Memory B cell (primary cell): ENCODE measurements around the gene WSCD2.

Experiments used
- ATAC-seq: fragments of 150-1000 bp; cut with Tn5 transposase; 2 replicates; pipeline ENCODE4 v1.10.0; 2021; ENCODE audit warnings: low read depth, mild to moderate bottlenecking, moderate library complexity
- DNase-seq, 2 donors: peaks; one replicate each; pipeline ENCODE4 v3.0.0; 2022; ENCODE audit warnings: low spot score in 2 of 2
- H3K27ac Mint-ChIP-seq: one replicate; pipeline ENCODE4 v1.8.0; 2022; ENCODE audit warnings: mild to moderate bottlenecking, moderate library complexity, mixed read lengths
- H3K27me3 Mint-ChIP-seq: one replicate; pipeline ENCODE4 v1.8.0; 2022; ENCODE audit warnings: mixed read lengths
- H3K36me3 Mint-ChIP-seq: one replicate; pipeline ENCODE4 v1.8.0; 2022; ENCODE audit warnings: mild to moderate bottlenecking, mixed read lengths
- H3K4me1 Mint-ChIP-seq: one replicate; pipeline ENCODE4 v1.8.0; 2022; ENCODE audit warnings: mixed read lengths
- H3K4me3 Mint-ChIP-seq: one replicate; pipeline ENCODE4 v1.8.0; 2022; ENCODE audit warnings: mild to moderate bottlenecking, moderate library complexity, mixed read lengths
- H3K9me3 Mint-ChIP-seq: one replicate; pipeline ENCODE4 v1.8.0; 2022; ENCODE audit warnings: mixed read lengths

WSCD2 gene

DNA sequence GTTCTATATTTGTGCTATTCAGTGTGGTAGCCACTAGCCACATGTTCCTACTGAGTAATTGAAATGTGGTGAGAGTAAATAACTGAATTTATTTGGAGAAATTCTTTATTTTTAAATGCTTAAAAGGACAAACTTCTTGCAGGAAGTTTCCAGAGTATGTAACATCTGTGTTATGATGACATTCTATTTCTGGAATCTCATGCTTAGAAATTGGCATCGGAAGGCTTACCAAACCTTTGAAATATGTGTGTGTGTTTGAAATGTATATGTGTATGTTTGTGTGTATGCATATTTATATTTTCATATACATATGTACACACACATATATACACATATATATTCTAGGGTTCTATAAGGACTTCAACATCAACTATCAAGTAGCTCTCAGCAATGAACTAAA is 12.4 kb upstream of the WSCD2 start:
- ATAC-seq: no peak
- Mint-ChIP-seq H3K4me1 (peaks cover 47% of the 10 kb centered on the region), H3K9me3 (peaks cover 4% of the 10 kb centered on the region), H3K27me3 (no peaks in the 10 kb centered on the region), H3K4me3 (no peak overlapping the region), H3K27ac (peak overlapping the region; percentile 76), H3K36me3 (peaks cover 2% of the 10 kb centered on the region)
- no peak for DNase-seq

DNA sequence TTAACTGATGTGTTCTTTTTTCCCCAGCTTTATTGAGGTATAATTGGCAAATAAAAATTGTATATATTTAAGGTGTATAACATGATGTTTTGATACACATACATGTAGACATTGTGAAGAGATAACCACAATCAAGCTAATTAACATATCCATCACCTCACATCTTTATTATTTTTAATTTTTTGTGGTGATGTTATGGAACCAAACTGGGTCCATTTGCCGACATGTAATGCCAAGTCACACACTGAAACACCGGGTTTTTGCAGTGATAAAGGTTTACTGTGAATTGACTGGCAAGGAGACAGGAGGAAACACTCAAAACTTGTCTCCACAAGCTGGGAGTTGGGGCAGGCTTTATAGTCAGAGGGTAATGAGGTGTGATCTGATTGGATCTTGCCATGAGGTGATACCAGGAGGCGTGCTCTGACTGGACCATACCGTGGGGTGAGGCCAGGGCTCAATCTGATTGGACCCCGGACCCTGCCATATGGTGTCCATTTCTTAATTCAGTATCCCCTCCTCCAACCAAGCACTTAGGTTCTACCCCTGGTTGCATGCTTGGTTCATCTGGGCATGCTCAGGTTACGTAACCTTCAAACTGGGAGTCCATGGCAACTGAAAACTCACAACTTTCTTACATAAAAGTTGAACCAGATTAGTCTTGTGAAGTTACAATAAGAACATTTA is 11.8 kb upstream of the WSCD2 start:
- peaks cover 47% of the 10 kb centered on the region for H3K4me1 Mint-ChIP-seq
- peaks cover 4% of the 10 kb centered on the region for H3K9me3 Mint-ChIP-seq
- no peak for DNase-seq
- ATAC-seq: no peak
- H3K27me3 Mint-ChIP-seq: no peaks in the 10 kb centered on the region
- peaks cover 2% of the 10 kb centered on the region for H3K36me3 Mint-ChIP-seq
- H3K27ac Mint-ChIP-seq: peak overlapping the region; percentile 91
- H3K4me3 Mint-ChIP-seq: no peak overlapping the region

DNA sequence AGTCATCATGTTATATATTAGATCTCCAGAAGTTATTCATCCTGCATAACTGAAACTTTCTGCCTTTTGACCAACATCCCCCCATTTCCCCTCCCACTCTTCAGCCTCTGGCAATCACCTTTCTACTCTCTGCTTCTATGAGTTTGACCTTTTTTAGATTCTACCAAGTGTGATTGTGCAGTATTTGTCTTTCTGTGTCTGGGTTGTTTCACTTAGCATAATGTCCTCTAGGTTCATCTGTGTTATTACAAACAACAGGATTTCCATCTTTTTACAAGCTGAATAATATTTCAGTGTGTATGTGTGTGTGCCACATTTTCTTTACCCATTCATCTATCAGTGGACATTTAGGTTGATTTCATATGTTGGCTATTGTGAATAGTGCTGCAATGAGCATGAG is 11.2 kb upstream of the WSCD2 start:
- DNase-seq (no peak), ATAC-seq (no peak)
- peaks cover 45% of the 10 kb centered on the region for H3K4me1 Mint-ChIP-seq
- H3K27me3 Mint-ChIP-seq: no peaks in the 10 kb centered on the region
- no peak overlapping the region for H3K4me3 Mint-ChIP-seq
- H3K9me3 Mint-ChIP-seq: peaks cover 4% of the 10 kb centered on the region
- H3K36me3 Mint-ChIP-seq: peaks cover 2% of the 10 kb centered on the region
- H3K27ac Mint-ChIP-seq: peak overlapping the region; percentile 91

DNA sequence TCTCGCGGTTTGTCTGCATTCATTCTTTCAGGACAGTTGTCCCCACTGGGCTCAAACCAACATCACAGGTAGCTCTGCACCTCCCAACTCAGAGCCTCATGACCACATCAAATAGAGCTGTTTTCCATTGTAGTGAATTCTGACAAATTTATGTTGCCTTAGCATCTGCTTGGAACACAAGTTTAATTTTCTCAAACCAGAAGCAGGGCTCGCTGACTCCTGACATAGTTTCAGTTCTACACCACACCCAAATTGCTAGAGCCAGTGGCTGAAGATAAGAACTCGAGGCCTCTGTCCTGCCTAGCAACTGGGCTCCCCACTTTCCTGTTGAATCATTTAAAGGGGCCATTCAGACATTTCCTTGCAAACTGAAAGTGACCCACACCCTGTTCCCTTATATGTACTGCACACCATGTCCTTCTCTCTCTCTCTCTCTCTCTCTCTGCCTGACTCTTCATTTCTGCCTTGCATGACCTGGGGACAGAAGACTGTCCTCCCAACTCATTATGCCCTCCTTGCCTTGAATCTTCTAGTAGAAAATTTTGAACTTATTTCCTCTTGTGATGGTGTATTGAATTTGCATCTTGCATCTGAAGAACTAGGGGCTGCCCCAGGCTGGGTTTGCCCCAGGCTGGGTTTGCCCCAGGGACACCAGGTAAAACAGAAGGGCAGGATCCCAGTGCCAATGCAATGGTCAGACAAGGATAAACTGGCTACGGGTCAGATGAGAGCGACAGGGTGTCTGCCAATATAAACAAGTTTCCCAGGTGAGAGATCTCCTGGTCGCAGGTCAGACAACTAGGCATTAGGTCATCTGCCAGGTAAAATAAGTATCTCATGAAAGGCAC is 9.7 kb upstream of the WSCD2 start:
- ATAC-seq (peak; percentile 81), DNase-seq (peak in 1 of 2 donors; percentile 45)
- no peaks in the 10 kb centered on the region for H3K27me3 Mint-ChIP-seq
- peak overlapping the region; percentile 91 for H3K27ac Mint-ChIP-seq
- H3K9me3 Mint-ChIP-seq: peaks cover 4% of the 10 kb centered on the region
- peaks cover 40% of the 10 kb centered on the region for H3K4me1 Mint-ChIP-seq
- H3K4me3 Mint-ChIP-seq: peak overlapping the region; percentile 70
- H3K36me3 Mint-ChIP-seq: peaks cover 2% of the 10 kb centered on the region

DNA sequence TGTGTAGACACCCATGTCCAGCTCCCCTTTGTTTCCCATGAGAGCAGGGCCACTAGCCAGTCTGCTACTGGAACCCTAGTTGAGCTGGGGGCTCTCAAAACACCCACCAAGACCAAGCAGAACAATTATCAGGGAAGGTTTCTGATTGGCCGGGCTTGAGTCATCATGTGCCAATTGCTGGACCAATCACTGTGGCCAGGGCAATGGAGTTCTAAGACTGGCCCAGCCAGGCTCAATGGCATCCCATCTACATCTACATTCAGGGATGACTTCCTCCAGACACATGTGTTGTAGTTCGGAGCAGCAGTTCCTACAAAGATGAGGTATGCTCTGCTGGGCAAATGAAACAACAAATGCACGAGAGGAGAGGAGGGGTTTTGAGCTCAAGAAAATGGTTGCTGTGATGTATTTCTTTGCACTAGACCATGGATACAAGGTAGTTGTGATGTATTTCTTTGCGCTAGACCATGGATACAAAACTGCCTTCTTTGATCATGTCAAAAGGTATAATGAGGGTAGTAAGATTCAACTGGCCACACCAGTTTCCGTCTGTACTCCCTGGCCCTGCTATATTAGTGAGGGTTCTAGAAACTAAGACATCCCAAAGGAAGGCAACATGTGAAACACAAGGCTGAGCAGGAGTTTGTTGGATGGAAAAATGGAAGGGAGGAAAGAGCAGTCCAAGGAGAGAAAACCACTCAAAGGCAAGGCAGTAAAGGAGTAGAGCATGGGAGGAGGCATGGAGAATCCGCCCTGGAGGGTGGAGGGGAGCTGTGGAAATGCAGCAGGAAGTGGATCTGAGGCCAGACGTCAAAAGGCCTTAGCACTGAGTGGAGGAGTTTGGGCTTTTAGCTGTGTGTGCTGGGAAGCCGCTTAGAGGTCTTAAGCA is 8.9 kb upstream of the WSCD2 start:
- no peak for ATAC-seq
- Mint-ChIP-seq H3K27me3 (no peaks in the 10 kb centered on the region), H3K9me3 (peaks cover 2% of the 10 kb centered on the region), H3K36me3 (peaks cover 2% of the 10 kb centered on the region), H3K4me1 (peaks cover 34% of the 10 kb centered on the region), H3K27ac (peak overlapping the region; percentile 91), H3K4me3 (no peak overlapping the region)
- no peak for DNase-seq

DNA sequence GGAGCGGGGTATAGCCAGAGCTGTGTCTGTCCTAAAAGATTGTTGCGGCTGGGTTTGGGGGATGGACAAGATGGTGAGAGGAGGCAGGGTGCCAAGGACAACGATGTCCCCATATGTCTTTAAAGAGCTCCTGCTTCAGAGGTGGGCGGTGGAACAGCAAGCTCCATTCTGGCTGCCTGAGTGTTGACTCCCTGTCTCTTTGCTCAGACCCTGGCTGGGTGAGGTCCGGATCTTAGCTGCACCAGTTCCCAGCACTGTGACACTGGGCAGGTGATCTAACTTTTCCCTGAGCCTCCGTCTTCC is 8.3 kb upstream of the WSCD2 start:
- Mint-ChIP-seq H3K27ac (peak overlapping the region; percentile 91), H3K4me3 (no peak overlapping the region), H3K27me3 (no peaks in the 10 kb centered on the region), H3K9me3 (peaks cover 2% of the 10 kb centered on the region), H3K36me3 (peaks cover 2% of the 10 kb centered on the region), H3K4me1 (peaks cover 28% of the 10 kb centered on the region)
- ATAC-seq: no peak
- DNase-seq: no peak

DNA sequence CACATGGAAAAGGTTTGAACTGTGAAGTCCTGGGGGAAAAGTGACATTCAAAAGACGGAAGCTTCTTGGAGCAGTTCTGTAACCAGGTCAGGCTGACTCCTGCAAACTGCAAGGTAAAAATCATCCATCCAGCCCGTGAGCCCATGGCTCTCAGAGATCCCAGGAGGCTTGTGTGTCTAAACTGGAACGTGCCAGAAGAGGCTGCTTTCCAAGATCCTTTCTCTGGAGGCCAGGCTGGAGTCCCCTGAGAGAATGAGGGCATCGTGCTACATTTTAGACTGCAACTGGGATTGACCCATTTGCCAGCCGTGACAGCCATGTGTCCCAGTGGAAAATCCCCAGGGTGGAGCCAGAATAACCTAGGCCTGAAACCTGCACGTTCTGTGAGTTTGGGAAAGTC is 7.8 kb upstream of the WSCD2 start:
- DNase-seq (no peak), ATAC-seq (no peak)
- Mint-ChIP-seq H3K4me1 (peaks cover 24% of the 10 kb centered on the region), H3K27me3 (no peaks in the 10 kb centered on the region), H3K9me3 (peaks cover 2% of the 10 kb centered on the region), H3K27ac (peak overlapping the region; percentile 91), H3K4me3 (no peak overlapping the region), H3K36me3 (peaks cover 2% of the 10 kb centered on the region)

DNA sequence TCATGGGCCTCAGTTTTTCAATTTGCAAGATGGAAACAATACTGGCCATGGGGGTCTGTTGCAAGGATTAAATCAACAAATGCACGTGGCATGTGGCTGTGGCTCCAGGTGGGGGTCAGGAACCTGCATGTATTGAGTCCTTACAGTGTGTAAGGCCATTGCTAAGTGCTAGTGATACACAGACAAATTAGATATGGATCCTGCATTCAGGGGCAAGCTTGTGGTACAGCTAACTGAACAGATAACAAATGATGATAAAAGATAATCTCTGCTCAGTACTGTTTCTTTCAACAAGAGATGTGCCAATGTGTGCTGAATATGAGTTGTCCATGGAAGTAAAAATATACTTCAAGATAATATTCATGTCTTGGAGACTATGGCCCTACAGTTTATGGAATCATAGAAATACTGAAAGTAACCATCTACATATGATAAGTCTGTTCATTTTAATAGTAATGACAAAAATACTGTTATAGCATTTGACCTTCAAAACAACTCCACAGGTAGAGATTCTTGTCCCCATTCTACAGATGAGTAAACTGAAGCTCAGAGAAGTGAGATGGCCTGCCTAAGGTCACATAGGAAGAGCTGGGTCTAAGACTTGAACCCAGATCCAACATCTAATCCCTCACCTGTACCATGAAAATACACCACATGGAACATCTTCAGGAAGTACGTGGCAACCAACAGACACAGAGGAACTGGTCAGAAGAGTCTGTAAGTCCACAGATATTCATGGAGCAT is 7.2 kb upstream of the WSCD2 start:
- no peak for DNase-seq
- H3K9me3 Mint-ChIP-seq: peaks cover 2% of the 10 kb centered on the region
- H3K4me1 Mint-ChIP-seq: peaks cover 23% of the 10 kb centered on the region
- H3K36me3 Mint-ChIP-seq: peaks cover 2% of the 10 kb centered on the region
- no peak overlapping the region for H3K27ac Mint-ChIP-seq
- ATAC-seq: no peak
- no peaks in the 10 kb centered on the region for H3K27me3 Mint-ChIP-seq
- H3K4me3 Mint-ChIP-seq: no peak overlapping the region

DNA sequence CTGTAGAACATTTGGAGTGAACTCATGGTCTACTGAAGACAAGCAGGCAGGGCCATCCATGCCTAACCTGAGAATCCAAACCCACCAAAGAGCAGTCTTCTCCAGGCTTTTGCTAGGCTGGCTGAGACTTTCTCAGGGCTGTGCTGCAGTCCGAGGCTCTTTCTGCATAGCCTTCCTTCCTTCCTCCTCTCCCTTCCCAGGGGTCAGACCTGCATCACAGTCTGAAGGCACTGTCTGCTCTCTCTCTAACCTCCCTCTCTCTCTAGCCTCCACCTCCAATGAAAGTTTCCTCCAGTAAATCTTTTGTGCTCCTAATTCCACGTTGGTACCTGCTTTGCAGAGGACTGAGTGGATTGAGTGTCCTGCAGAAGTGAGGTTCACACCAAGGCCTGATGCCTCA is 6.4 kb upstream of the WSCD2 start:
- Mint-ChIP-seq H3K4me3 (no peak overlapping the region), H3K4me1 (peaks cover 23% of the 10 kb centered on the region), H3K27me3 (no peaks in the 10 kb centered on the region), H3K9me3 (peaks cover 2% of the 10 kb centered on the region), H3K27ac (no peak overlapping the region), H3K36me3 (peaks cover 2% of the 10 kb centered on the region)
- no peak for ATAC-seq
- DNase-seq: no peak

DNA sequence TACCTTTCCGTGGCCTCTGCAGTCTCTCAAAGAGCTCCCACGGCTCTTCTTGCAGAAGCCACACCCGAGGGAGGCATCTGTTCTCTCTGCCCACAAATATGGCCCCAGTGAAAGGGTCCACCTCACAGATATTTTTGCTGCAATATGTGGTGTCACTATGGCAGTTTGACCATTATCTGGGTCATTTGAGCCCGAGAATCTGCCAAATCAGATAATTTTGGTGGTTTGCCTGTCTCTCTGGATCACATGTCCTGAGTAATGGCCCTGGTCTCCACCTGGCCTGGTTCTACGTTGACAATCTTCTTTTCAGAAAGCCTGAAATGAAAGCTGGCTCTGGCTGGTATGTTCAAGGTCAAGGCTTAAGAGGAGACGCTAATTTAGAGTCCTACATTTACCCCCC is 5.7 kb upstream of the WSCD2 start:
- peaks cover 2% of the 10 kb centered on the region for H3K9me3 Mint-ChIP-seq
- H3K4me1 Mint-ChIP-seq: peaks cover 16% of the 10 kb centered on the region
- DNase-seq (no peak), ATAC-seq (no peak)
- H3K27me3 Mint-ChIP-seq: no peaks in the 10 kb centered on the region
- H3K27ac Mint-ChIP-seq: no peak overlapping the region
- H3K36me3 Mint-ChIP-seq: peaks cover 2% of the 10 kb centered on the region
- no peak overlapping the region for H3K4me3 Mint-ChIP-seq

DNA sequence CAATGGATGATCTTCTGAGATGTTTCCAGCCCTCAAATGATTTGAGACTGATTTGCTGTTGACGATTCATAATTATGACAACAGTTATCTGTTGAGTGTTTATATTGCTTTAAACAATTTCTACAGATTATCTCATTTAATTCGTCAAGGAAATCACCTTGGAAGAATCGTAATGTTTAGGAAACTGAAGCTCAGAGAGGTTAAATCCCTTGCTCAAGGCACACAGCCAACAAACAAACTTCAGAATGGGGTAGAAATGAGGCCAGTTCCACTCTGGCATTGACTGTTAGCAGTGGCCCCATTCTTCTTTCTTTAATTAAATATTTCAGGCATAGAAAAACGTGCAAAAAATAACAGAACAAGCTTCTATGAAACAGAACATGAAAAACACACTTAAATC is 4.0 kb upstream of the WSCD2 start:
- Mint-ChIP-seq H3K9me3 (peaks cover 2% of the 10 kb centered on the region), H3K4me1 (peaks cover 10% of the 10 kb centered on the region), H3K27me3 (no peaks in the 10 kb centered on the region), H3K36me3 (peaks cover 2% of the 10 kb centered on the region), H3K27ac (no peak overlapping the region), H3K4me3 (no peak overlapping the region)
- ATAC-seq (no peak), DNase-seq (no peak)

DNA sequence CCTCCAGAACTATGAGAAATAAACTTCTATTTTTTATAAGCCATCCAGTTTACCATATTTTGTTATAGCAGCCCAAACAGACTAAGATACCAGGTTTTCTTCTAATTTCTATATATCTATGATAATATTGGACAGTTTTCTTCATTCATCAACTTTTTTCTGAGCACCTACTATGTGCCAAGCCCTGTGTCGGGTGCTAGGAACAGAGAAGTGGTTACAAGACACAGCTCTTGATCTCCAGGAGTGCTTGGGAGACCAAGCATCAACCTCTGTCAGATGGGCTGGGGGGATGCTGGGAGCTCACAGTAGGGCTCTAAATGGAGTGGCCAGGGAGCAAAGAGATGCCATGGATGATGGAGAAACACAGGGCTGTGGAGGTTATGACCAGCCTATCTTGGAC is 2.9 kb upstream of the WSCD2 start:
- peaks cover 6% of the 10 kb centered on the region for H3K4me1 Mint-ChIP-seq
- H3K27me3 Mint-ChIP-seq: no peaks in the 10 kb centered on the region
- no peak for ATAC-seq
- no peaks in the 10 kb centered on the region for H3K9me3 Mint-ChIP-seq
- DNase-seq: no peak
- H3K4me3 Mint-ChIP-seq: no peak overlapping the region
- no peaks in the 10 kb centered on the region for H3K36me3 Mint-ChIP-seq
- no peak overlapping the region for H3K27ac Mint-ChIP-seq

DNA sequence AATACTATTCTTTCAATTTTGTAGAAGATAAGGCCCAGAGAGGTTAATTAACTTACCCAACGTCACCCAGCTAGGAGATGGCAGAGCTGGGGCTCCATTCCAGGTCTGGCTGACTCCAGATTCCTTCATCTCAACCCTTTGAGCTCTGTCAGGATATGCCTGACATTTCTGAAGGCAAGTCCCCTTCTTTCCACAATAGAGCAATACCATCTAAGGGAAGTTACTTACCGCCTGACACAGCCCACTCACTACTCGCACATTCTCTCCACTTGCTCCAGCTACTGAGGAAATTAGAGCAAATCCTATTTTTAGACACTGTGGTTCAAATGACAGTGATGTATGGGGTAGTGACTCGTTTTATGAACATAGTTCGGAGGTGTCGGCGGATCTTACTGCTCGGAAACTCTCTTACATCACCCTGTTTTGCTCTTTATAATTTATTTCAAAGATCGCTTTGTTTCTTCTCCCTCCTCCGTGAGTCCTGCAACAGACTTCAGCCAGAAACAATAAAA is 2.0 kb upstream of the WSCD2 start:
- ATAC-seq (no peak), DNase-seq (no peak)
- no peaks in the 10 kb centered on the region for H3K36me3 Mint-ChIP-seq
- H3K4me3 Mint-ChIP-seq: no peak overlapping the region
- no peak overlapping the region for H3K27ac Mint-ChIP-seq
- H3K9me3 Mint-ChIP-seq: no peaks in the 10 kb centered on the region
- H3K4me1 Mint-ChIP-seq: peaks cover 11% of the 10 kb centered on the region
- no peaks in the 10 kb centered on the region for H3K27me3 Mint-ChIP-seq
